Mesenteric fat pad (tissue), 1 donor: ENCODE data around the gene ALPG. TPM values are rescaled to one million over a fixed set of nuclear protein-coding genes. Genes with fewer than 3 reads are reported as not detected.
A peak's percentile ranks its signal among the peaks of the same experiment; 100 is the strongest.
"Not testable (repeated sequence)": the region's sequence is repeated elsewhere in the genome, so short reads cannot be mapped to it uniquely, and the experiment has no call there.

Source experiments
- DNase-seq: peaks from one replicate; pipeline ENCODE4 v3.0.0-alpha.2; 2020; ENCODE audit warnings: low spot score
- total RNA-seq: library from RNA; stranded (reverse); fragmentation: NEBNext Ultra II Directional; extraction: Animal tissue kit (Norgen Biotek cat#: 25700); gene quantifications from one replicate; pipeline ENCODE4 v1.2.1, GENCODE V29; 2021
- donor health status: DM: yes; HTN: yes; CAD: no.

Gene ALPG
- total RNA-seq, 1 donor from 2014 or later: not detected

GRCh38 chr2:232438951-232439757 is 32.5 kb downstream of the ALPG start:
- no peak for DNase-seq

- DNase-seq: no peak
These were observed 33.1 kb downstream of the ALPG start for GRCh38 chr2:232439758-232440135.

GRCh38 chr2:232440220-232441018 is 33.8 kb downstream of the ALPG start:
- DNase-seq: not testable (repeated sequence)

- DNase-seq: no peak
These were observed 34.6 kb downstream of the ALPG start for GRCh38 chr2:232441147-232441651.

GRCh38 chr2:232441922-232442321 is 35.3 kb downstream of the ALPG start:
- peak; percentile 81 for DNase-seq

GRCh38 chr2:232442431-232442830 is 35.8 kb downstream of the ALPG start:
- peak; percentile 65 for DNase-seq

GRCh38 chr2:232443047-232443446 is 36.4 kb downstream of the ALPG start:
- DNase-seq: peak; percentile 74

GRCh38 chr2:232443669-232444408 is 37.2 kb downstream of the ALPG start:
- DNase-seq: peak; percentile 67

GRCh38 chr2:232444409-232445148 is 37.9 kb downstream of the ALPG start:
- DNase-seq: peak; percentile 88

GRCh38 chr2:232445149-232445885 is 38.7 kb downstream of the ALPG start:
- DNase-seq: peak; percentile 75

GRCh38 chr2:232446266-232446777 is 39.7 kb downstream of the ALPG start:
- peak; percentile 55 for DNase-seq

GRCh38 chr2:232447091-232447620 is 40.5 kb downstream of the ALPG start:
- peak; percentile 78 for DNase-seq

GRCh38 chr2:232447638-232448303 is 41.1 kb downstream of the ALPG start:
- DNase-seq: peak; percentile 86

GRCh38 chr2:232448304-232448690 is 41.7 kb downstream of the ALPG start:
- DNase-seq: peak; percentile 75

- peak; percentile 80 for DNase-seq
These were observed 43.3 kb downstream of the ALPG start for GRCh38 chr2:232449964-232450363.

- peak; percentile 51 for DNase-seq
These were observed 45.0 kb downstream of the ALPG start for GRCh38 chr2:232451645-232452044.

- DNase-seq: peak; percentile 85
These were observed 48.0 kb downstream of the ALPG start for GRCh38 chr2:232454630-232455029.

GRCh38 chr2:232455426-232456255 is 49.0 kb downstream of the ALPG start, which contains the start of gene ALPI:
TSS of gene ALPI (plus strand) at chr2:232456153. CDS start at chr2:232456200, 47 bp downstream.
- DNase-seq: peak; percentile 88
